K562 (cell line): ENCODE measurements around the gene UCHL5. TPM values are rescaled to one million over a fixed set of nuclear protein-coding genes. Genes with fewer than 3 reads are reported as not detected.

Experiments
- CTCFL ChIP-seq: IDR thresholded peaks from 2 replicates; pipeline ENCODE4 v1.6.1; 2011; ENCODE audit warnings: borderline replicate concordance, low read depth, mild to moderate bottlenecking, moderate library complexity, low read length; ENCODE audit not compliant: insufficient read depth, poor library complexity, severe bottlenecking
- DIDO1 ChIP-seq: fragments of 450-650 bp; IDR thresholded peaks from 2 replicates; pipeline ENCODE4 v1.6.1; 2016; ENCODE audit warnings: low read depth, missing biosample characterization, missing genetic modification characterization
- E4F1 ChIP-seq: fragments of 250-450 bp; sonication (Bioruptor Pico); IDR thresholded peaks from 2 replicates; pipeline ENCODE4 v1.5.0; 2021; ENCODE audit warnings: mild to moderate bottlenecking, borderline replicate concordance
- ERF ChIP-seq: fragments of 450-650 bp; formaldehyde crosslinking; IDR thresholded peaks from 2 replicates; pipeline ENCODE4 v1.4.0; 2020; ENCODE audit warnings: mild to moderate bottlenecking, mixed read lengths
- GATAD2B ChIP-seq: fragments of 450-650 bp; IDR thresholded peaks from 2 replicates; pipeline ENCODE4 v1.6.1; 2017; ENCODE audit warnings: mild to moderate bottlenecking, borderline replicate concordance
- HLTF ChIP-seq: fragments of 450-650 bp; IDR thresholded peaks from 2 replicates; pipeline ENCODE4 v1.6.1; 2016
- IFI16 ChIP-seq: fragments of 250-450 bp; sonication (Bioruptor Pico); IDR thresholded peaks from 2 replicates; pipeline ENCODE4 v2.1.2; 2022; ENCODE audit warnings: mild to moderate bottlenecking, inconsistent platforms
- IRF9 ChIP-seq: fragments of 450-650 bp; IDR thresholded peaks from 2 replicates; pipeline ENCODE4 v1.6.1; 2016; ENCODE audit warnings: missing biosample characterization, missing genetic modification characterization
- MCM5 ChIP-seq: fragments of 450-650 bp; IDR thresholded peaks from 2 replicates; pipeline ENCODE4 v1.6.1; 2016; ENCODE audit warnings: low read depth
- MYBL2 ChIP-seq, 2 experiments: fragments of 450-650 bp in 1 of 2; sonication (generic) in 1 of 2; formaldehyde crosslinking in 1 of 2; IDR thresholded peaks; 2 replicates each; pipeline versions ENCODE4 v1.6.1 to v1.8.1; 2017 to 2022; ENCODE audit warnings: borderline replicate concordance in 1 of 2, inconsistent platforms in 1 of 2, low read depth in 1 of 2, mild to moderate bottlenecking in 1 of 2, missing genetic modification reagents in 1 of 2, moderate library complexity in 1 of 2
- PHB2 ChIP-seq: fragments of 450-650 bp; IDR thresholded peaks from 2 replicates; pipeline ENCODE4 v1.6.1; 2017; ENCODE audit warnings: low read depth
- POLR2AphosphoS5 ChIP-seq: IDR thresholded peaks from 2 replicates; pipeline ENCODE4 v1.6.1; 2011; ENCODE audit warnings: mild to moderate bottlenecking, low read depth, low read length, moderate library complexity; ENCODE audit not compliant: control insufficient read depth, insufficient read depth
- SMARCE1 ChIP-seq: fragments of 450-650 bp; IDR thresholded peaks from 2 replicates; pipeline ENCODE4 v1.7.1; 2016; ENCODE audit warnings: mild to moderate bottlenecking
- TAF1 ChIP-seq: IDR thresholded peaks from 2 replicates; pipeline ENCODE4 v1.6.1; 2011; ENCODE audit warnings: mild to moderate bottlenecking, low read length, moderate library complexity; ENCODE audit not compliant: insufficient read depth, control insufficient read depth, severe bottlenecking; ENCODE audit errors: extremely low read depth
- THRA ChIP-seq: fragments of 450-650 bp; IDR thresholded peaks from 2 replicates; pipeline ENCODE4 v1.6.1; 2017; ENCODE audit warnings: mild to moderate bottlenecking, moderate library complexity
- ZC3H8 ChIP-seq: fragments of 450-650 bp; IDR thresholded peaks from 2 replicates; pipeline ENCODE4 v1.6.1; 2017
- ZNF134 ChIP-seq: fragments of 250-450 bp; sonication (Bioruptor Pico); conservative IDR thresholded peaks from 2 replicates; pipeline ENCODE4 v1.4.0; 2020
- ZNF146 ChIP-seq: IDR thresholded peaks from one replicate; pipeline ENCODE4 v1.6.1; 2018; ENCODE audit warnings: missing compliant biosample characterization; ENCODE audit not compliant: unreplicated experiment
- polyA plus RNA-seq, 8 experiments: library from polyadenylated mRNA; depleted of rRNA in 4 of 8; stranded (reverse) in 5 of 8; unstranded in 3 of 8; fragments of >200 nt; fragmentation: Nextera tagmentation in 2 of 8; fragmentation: Illumina TruSeq in 1 of 8; extraction: Ambion mirVana in 2 of 8; extraction: Trizol in 1 of 8; gene quantifications; 2 replicates each; pipeline versions ENCODE4 v1.2.1 to v1.2.3, GENCODE V29; 2011 to 2014; ENCODE audit warnings: inconsistent platforms in 1 of 8, missing spikeins in 1 of 8
- total RNA-seq, 7 experiments: library from RNA; depleted of rRNA in 6 of 7; stranded (reverse); fragments of >200 nt in 6 of 7; fragmentation: Illumina TruSeq in 2 of 7; extraction: Trizol in 2 of 7; gene quantifications; 2 replicates each; pipeline versions ENCODE4 v1.2.1 to v1.2.3, GENCODE V29; 2011 to 2021; ENCODE audit warnings: low replicate concordance in 1 of 7

The UCHL5 gene
- total and polyA plus RNA-seq, 9 of the 15 experiments (the other 6 are each of a cell fraction or from before 2014, with no cell fraction given), result 61.0 to 206 (median 122) TPM

- peak; percentile 86; the same call in 1 of the 2 replicates for TF ChIP-seq GATAD2B
- TF ChIP-seq TAF1, result peak; percentile 94
- no peak for TF ChIP-seq PHB2
- TF ChIP-seq POLR2AphosphoS5, result peak; percentile 87
- TF ChIP-seq SMARCE1, result peak; percentile 67
- no peak for TF ChIP-seq ZNF146 (CRISPR knock-in tag)
- TF ChIP-seq IFI16 (CRISPR knock-in tag), result no peak
- TF ChIP-seq DIDO1, result no peak
- no peak for TF ChIP-seq IRF9 (tag)
- no peak for TF ChIP-seq ZNF134 (CRISPR knock-in tag)
- peak; percentile 16 for TF ChIP-seq CTCFL
- no peak for TF ChIP-seq MYBL2 (IDR thresholded peaks at IDR 0.05; ENCODE audit: low read depth)
- no peak for TF ChIP-seq MYBL2 (CRISPR knock-in tag; IDR thresholded peaks at IDR 0.05; ENCODE audit: borderline replicate concordance)
- 0 out of 2 replicates have a peak, but pooled peaks have one; percentile 63 for TF ChIP-seq ERF (CRISPR knock-in tag)
- no peak for TF ChIP-seq MCM5
- TF ChIP-seq THRA, result no peak
- TF ChIP-seq ZC3H8, result no peak
- no peak for TF ChIP-seq HLTF
- no peak for TF ChIP-seq E4F1
Observed at GRCh38 chr1:193104907-193105820, 46.0 kb upstream of the UCHL5 start, which contains the start of gene GLRX2 (continued).
